Spleen (tissue), 11 donors: ENCODE measurements around the gene CRTC3. TPM values are rescaled to one million over a fixed set of nuclear protein-coding genes. Genes with fewer than 3 reads are reported as not detected.

Experiments used
- DNase-seq: peaks from one replicate; pipeline ENCODE4 v3.0.0-alpha.2; 2020
- H3K27ac ChIP-seq, 8 donors: fragments of 200-600 bp; sonication (generic) in 7 of 8; 1 replicate in 4 of 8; 2 replicates in 4 of 8; pipeline versions ENCODE4 v1.5.0 to v1.8.0; 2016 to 2021; ENCODE audit warnings: inconsistent platforms in 4 of 8, mild to moderate bottlenecking in 4 of 8, moderate library complexity in 1 of 8
- H3K27me3 ChIP-seq, 7 donors: fragments of 200-600 bp; sonication (generic) in 6 of 7; replicated peaks in 1 of 7; 1 replicate in 4 of 7; 2 replicates in 3 of 7; pipeline versions ENCODE4 v1.5.0 to v1.8.0; 2016 to 2021; ENCODE audit warnings: inconsistent platforms in 3 of 7, mild to moderate bottlenecking in 1 of 7
- H3K36me3 ChIP-seq, 6 donors: fragments of 200-600 bp; sonication (generic) in 5 of 6; 1 replicate in 4 of 6; 2 replicates in 2 of 6; pipeline versions ENCODE4 v1.5.0 to v1.8.0; 2016 to 2021; ENCODE audit warnings: inconsistent platforms in 2 of 6
- H3K4me1 ChIP-seq, 6 donors: fragments of 200-600 bp; sonication (generic) in 5 of 6; 1 replicate in 3 of 6; 2 replicates in 3 of 6; pipeline versions ENCODE4 v1.5.0 to v1.8.0; 2016 to 2021; ENCODE audit warnings: inconsistent platforms in 3 of 6
- H3K4me3 ChIP-seq, 8 donors: fragments of 200-600 bp; sonication (generic) in 7 of 8; 1 replicate in 4 of 8; 2 replicates in 4 of 8; pipeline versions ENCODE4 v1.5.0 to v1.8.0; 2016 to 2021; ENCODE audit warnings: inconsistent platforms in 4 of 8, mild to moderate bottlenecking in 4 of 8, moderate library complexity in 2 of 8
- H3K9me3 ChIP-seq, 8 donors: fragments of 200-600 bp; sonication (generic) in 7 of 8; 1 replicate in 4 of 8; 2 replicates in 4 of 8; pipeline versions ENCODE4 v1.5.0 to v1.8.0; 2016 to 2021; ENCODE audit warnings: inconsistent platforms in 4 of 8
- CTCF ChIP-seq, 11 experiments: fragments of 200-600 bp in 7 of 11; fragments of 450-650 bp in 4 of 11; sonication (generic) in 4 of 11; IDR thresholded peaks in 8 of 11; conservative IDR thresholded peaks in 3 of 11; 1 replicate in 7 of 11; 2 replicates in 4 of 11; pipeline versions ENCODE4 v1.4.0 to v1.8.0; 2016 to 2021; ENCODE audit warnings: antibody characterized with exemption in 11 of 11, inconsistent platforms in 4 of 11, mild to moderate bottlenecking in 1 of 11
- POLR2A ChIP-seq, 3 donors: fragments of 450-650 bp; IDR thresholded peaks; one replicate each; pipeline ENCODE4 v1.5.1; 2017; ENCODE audit warnings: antibody characterized with exemption in 3 of 3, mild to moderate bottlenecking in 1 of 3
- POLR2AphosphoS5 ChIP-seq, 3 donors: sonication (generic); formaldehyde crosslinking; IDR thresholded peaks; one replicate each; pipeline ENCODE4 v1.5.1; 2017; ENCODE audit warnings: antibody characterized with exemption in 3 of 3
- WGBS, 5 donors: extraction: QIAGEN DNeasy Blood & Tissue Kit in 3 of 5; methylation state at CpG; one replicate each; pipeline versions ENCODE4 v1.1.5 to v1.1.7; 2013 to 2018; 5-methylcytosine and 5-hydroxymethylcytosine counted together
- intact Hi-C: fragments of 100-400 bp; cut with DNase I; formaldehyde crosslinking; loops from one replicate; pipeline ENCODE4 v1.15.0; 2023; ENCODE audit warnings: low total_unique reads
- polyA plus RNA-seq, 3 donors: library from polyadenylated mRNA; stranded (reverse); fragments of 200-250 nt; gene quantifications; one replicate each; pipeline ENCODE4 v1.2.1, GENCODE V29; 2013
- total RNA-seq, 7 donors: library from RNA; depleted of rRNA in 3 of 7; stranded (reverse); fragments of >200 nt in 3 of 7; fragmentation: NEBNext Ultra II Directional in 4 of 7; extraction: Animal tissue kit (Norgen Biotek cat#: 25700) in 4 of 7; gene quantifications; one replicate each; pipeline versions ENCODE4 v1.1.0 to v1.2.1, GENCODE V29; 2016 to 2021
- donor health status: healthy with polysubstance abuse.
- donor health status: DM: no; HTN: no; CAD: no; lungs with moderate emphysema.
- donor health status: DM: no; HTN: no; CAD: no.
- donor health status: Bipolar disorder and iron deficiency.
- donor health status: healthy.
- donor health status: DM: no; HTN: no; CAD: no.
- donor health status: DM: yes; HTN: yes; CAD: no.

The CRTC3 gene
- total and polyA plus RNA-seq, 10 donors = 7.7 to 51.2 (median 43.4) TPM

- Histone ChIP-seq H3K4me3 (no peak overlapping the region), H3K9me3 (no peaks in the 10 kb centered on the region), H3K27ac (peak overlapping the region in 4 of 8 donors; percentile 34 to 63 (median 50)), H3K27me3 (no peaks in the 10 kb centered on the region), H3K36me3 (no peaks in the 10 kb centered on the region), H3K4me1 (peaks cover 8 to 71% (median 36%) of the 10 kb centered on the region in 6 donors)
- TF ChIP-seq POLR2A (IDR thresholded peaks at IDR 0.05) (no peak), POLR2AphosphoS5 (IDR thresholded peaks at IDR 0.05) (no peak), CTCF (IDR thresholded peaks at IDR 0.05 in 8 of 11, conservative IDR thresholded peaks at IDR 0.05 in 3 of 11) (no peak)
- 59 to 77% (median 71%) methylated on average over 6 of the region's 6 CpGs for WGBS, 5 donors
- no peak for DNase-seq
- intact Hi-C loops = no loop called here
Observed at GRCh38 chr15:90581771-90582352, 52.1 kb downstream of the CRTC3 start.

GRCh38 chr15:90582553-90582952 is 52.8 kb downstream of the CRTC3 start:
- no peaks in the 10 kb centered on the region for H3K9me3 ChIP-seq
- no peak overlapping the region for H3K4me3 ChIP-seq
- peaks cover 8 to 74% (median 39%) of the 10 kb centered on the region in 6 donors for H3K4me1 ChIP-seq
- no peak for DNase-seq
- no peak for TF ChIP-seq POLR2A (IDR thresholded peaks at IDR 0.05)
- TF ChIP-seq POLR2AphosphoS5 (IDR thresholded peaks at IDR 0.05) = no peak
- no peak for TF ChIP-seq CTCF (IDR thresholded peaks at IDR 0.05 in 8 of 11, conservative IDR thresholded peaks at IDR 0.05 in 3 of 11)
- H3K36me3 ChIP-seq = no peaks in the 10 kb centered on the region
- H3K27me3 ChIP-seq = no peaks in the 10 kb centered on the region
- WGBS, 5 donors = 70 to 87% (median 82%) methylated on average over 2 of the region's 2 CpGs
- no peak overlapping the region for H3K27ac ChIP-seq
- intact Hi-C loops = no loop called here

- intact Hi-C loops = no loop called here
Observed at GRCh38 chr15:90583471-90584252, 53.9 kb downstream of the CRTC3 start.

More at GRCh38 chr15:90583471-90584252, 53.9 kb downstream of the CRTC3 start:
- peaks cover 0 to 3% (median 0%) of the 10 kb centered on the region in 6 donors for H3K36me3 ChIP-seq
- H3K27ac ChIP-seq = no peak overlapping the region
- 51 to 71% (median 64%) methylated on average over 5 of the region's 5 CpGs for WGBS, 5 donors
- no peak overlapping the region for H3K4me3 ChIP-seq
- no peaks in the 10 kb centered on the region for H3K27me3 ChIP-seq
- DNase-seq = no peak
- peaks cover 8 to 77% (median 39%) of the 10 kb centered on the region in 6 donors for H3K4me1 ChIP-seq
- H3K9me3 ChIP-seq = no peaks in the 10 kb centered on the region
- no peak for TF ChIP-seq POLR2A (IDR thresholded peaks at IDR 0.05)
- no peak for TF ChIP-seq CTCF (IDR thresholded peaks at IDR 0.05 in 8 of 11, conservative IDR thresholded peaks at IDR 0.05 in 3 of 11)
- no peak for TF ChIP-seq POLR2AphosphoS5 (IDR thresholded peaks at IDR 0.05)
